ENCODE data around the gene PNPLA5. TPM values are rescaled to one million over a fixed set of nuclear protein-coding genes. Genes with fewer than 3 reads are reported as not detected.

Gene PNPLA5, protein sequence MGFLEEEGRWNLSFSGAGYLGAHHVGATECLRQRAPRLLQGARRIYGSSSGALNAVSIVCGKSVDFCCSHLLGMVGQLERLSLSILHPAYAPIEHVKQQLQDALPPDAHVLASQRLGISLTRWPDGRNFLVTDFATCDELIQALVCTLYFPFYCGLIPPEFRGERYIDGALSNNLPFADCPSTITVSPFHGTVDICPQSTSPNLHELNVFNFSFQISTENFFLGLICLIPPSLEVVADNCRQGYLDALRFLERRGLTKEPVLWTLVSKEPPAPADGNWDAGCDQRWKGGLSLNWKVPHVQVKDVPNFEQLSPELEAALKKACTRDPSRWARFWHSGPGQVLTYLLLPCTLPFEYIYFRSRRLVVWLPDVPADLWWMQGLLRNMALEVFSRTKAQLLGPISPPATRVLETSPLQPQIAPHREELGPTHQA
- 0.23 TPM for total RNA-seq

DNA sequence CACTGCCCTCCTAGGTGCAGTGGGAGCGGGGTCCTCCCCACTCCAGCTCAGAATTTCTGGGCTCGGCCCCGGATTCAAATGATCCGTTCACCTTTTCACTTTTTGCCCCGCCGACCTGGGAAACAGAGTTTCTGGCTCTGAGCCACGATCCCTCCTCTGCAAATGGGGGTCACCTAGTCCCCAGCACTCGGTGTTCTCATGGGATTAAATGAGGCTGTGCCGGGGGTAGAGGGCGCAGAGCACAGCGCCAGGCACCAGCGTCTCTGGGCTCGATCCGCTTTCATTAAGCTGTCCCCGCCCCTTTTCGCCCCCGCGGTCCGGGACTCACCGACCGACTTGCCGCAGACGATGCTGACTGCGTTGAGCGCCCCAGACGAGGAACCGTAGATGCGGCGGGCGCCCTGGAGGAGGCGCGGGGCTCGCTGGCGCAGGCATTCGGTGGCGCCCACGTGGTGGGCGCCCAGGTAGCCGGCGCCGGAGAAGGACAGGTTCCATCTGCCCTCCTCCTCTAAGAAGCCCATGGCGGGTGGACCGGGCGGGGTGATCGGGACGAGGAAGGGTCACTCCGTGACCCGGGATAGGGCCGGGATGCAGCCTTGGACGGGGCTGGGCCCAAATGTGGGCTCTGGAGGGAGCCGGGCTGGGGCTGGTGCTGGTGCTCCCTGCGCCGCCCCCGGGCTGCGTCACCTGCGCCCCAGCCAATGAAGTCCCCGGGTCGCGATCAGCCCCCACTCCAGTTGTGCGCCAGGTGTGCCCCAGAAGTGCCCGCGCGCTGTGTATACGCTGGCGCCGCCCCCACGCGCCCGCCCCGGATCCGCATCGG lies at the start of gene PNPLA5:
Gene PNPLA5, minus strand, starts transcription at position 654 of the 823 bp plus-strand sequence. Its CDS starts 133 bp downstream, at position 521.

DNA sequence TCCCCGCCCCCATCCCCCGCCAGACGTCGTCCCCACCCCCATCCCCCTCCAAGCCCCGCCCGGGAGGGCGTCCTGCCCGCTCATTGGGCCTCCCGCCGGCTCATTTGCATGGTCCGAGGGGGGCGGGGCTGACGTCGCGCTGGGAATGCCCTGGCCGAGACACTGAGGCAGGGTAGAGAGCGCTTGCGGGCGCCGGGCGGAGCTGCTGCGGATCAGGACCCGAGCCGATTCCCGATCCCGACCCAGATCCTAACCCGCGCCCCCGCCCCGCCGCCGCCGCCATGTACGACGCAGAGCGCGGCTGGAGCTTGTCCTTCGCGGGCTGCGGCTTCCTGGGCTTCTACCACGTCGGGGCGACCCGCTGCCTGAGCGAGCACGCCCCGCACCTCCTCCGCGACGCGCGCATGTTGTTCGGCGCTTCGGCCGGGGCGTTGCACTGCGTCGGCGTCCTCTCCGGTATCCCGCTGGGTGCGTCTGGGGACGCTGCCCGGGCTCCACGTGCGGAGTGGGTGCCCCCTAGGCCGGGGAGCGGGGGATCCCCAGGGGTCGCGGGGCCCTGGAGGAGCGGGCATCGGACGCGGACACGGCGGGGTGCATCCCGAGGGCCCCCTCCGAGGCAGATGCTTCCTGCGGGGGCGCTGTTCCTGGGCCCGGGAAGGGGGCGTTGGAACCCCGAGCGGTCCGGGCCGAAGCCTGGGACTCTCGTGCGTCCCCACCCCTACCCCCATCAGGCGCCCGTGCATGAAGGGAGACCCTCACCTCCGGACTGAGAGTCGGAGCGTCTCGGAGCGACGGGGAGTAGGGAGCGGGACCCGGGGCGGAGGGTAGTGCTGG lies 32.0 kb upstream of the PNPLA5 start, which contains the start of gene PNPLA3:
Gene PNPLA3, plus strand, starts transcription at position 175 of the 834 bp plus-strand sequence. Its CDS starts 107 bp downstream, at position 282.

DNA sequence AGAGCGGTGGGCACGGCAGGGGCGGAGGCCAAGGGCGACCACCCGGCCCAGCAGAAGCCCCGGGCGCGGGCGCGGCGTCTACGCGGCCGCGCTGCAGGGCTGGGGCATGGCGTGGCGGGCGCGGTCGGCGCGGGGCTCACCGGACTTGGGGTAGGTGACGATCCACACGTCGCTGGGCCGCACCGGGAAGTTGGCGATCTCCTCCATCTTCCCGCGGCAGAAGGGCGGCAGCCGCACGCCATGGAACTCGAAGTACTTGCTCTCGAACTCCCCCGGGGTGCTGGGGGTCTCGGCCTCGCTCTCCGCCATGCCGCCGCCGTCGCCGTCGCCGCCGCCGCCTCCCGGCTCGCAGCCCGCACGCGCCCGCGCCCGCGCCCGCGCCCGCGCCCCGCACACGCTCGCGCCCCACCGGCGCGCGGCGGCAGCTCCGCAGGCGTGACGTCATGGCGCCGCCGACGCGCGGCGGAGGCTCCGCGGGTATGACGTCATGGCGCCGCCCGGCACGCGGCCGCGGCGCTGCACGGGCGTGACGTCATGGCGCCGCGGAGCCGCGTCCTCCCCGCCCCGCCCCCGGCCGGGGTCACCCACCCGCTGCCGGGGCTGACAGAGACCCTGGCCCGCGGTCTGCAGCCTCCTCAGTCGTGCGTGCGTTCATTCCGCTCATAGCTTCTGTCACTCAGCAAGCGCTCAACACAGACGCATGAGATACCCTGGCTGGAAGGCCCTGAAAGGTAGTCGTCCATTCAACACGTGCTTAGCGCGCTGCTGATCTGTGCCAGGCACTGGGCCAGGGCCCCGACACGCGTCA lies 29.5 kb downstream of the PNPLA5 start, which contains the start of gene SULT4A1:
Gene SULT4A1, minus strand, starts transcription at position 440 of the 808 bp plus-strand sequence. Its CDS starts 131 bp downstream, at position 309.

Other genes starting within 250 kb of the PNPLA5 start
- gene EFCAB6, start 79.7 kb downstream of the PNPLA5 start, total RNA-seq = 12.0 TPM
- 49.4 TPM for gene SULT4A1, start 29.5 kb downstream of the PNPLA5 start, total RNA-seq
- gene PNPLA3, start 31.8 kb upstream of the PNPLA5 start, total RNA-seq = 8.1 TPM
- gene SAMM50, start 63.4 kb upstream of the PNPLA5 start, total RNA-seq = 45.9 TPM
- gene PARVB, start 132.3 kb upstream of the PNPLA5 start, total RNA-seq = 12.5 TPM

Data from diencephalon (tissue), 1 donor.